HL-60 (cell line): ENCODE measurements around the gene NFASC.

Experiments used
- CTCF ChIP-seq: IDR thresholded peaks from one replicate; pipeline ENCODE4 v1.5.1; 2011; ENCODE audit warnings: low read length, control low read depth, inconsistent platforms; ENCODE audit not compliant: insufficient read depth
- GABPA ChIP-seq: IDR thresholded peaks from 2 replicates; pipeline ENCODE4 v1.6.1; 2012; ENCODE audit warnings: low read depth
- POLR2AphosphoS5 ChIP-seq: IDR thresholded peaks from 2 replicates; pipeline ENCODE4 v1.6.1; 2012; ENCODE audit warnings: low read depth

GRCh38 chr1:204991342-204991844 lies 120.7 kb downstream of the NFASC start:
- TF ChIP-seq GABPA (no peak), CTCF (no peak), POLR2AphosphoS5 (no peak)
